ENCODE measurements around the gene SAP25.

Gene SAP25

DNA sequence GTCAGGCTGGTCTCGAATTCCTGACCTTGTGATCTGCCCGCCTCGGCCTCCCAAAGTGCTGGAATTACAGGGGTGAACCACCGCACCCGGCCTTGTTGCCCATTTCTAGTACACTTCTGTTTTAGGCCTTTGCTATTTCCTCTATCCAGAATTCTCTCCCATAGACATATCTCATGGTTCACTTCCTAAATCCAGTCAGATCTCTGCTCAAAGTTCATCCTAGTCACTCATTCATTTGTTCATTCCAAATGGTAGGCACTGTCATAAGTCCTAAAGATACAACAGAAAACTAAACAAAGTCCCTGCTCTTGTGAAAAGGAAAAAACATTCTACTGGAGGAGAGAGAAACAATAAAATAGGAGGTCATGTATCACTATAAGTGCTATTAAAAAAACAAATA, 36.3 kb upstream of the SAP25 start:
- Histone ChIP-seq H3K27me3 (peaks cover 17% of the 10 kb centered on the region; the same call in 1 of the 2 replicates), H3K9me3 (no peaks in the 10 kb centered on the region), H3K9ac (no peak overlapping the region), H3K4me1 (peaks cover 42% of the 10 kb centered on the region), H3K27ac (no peak overlapping the region), H3K36me3 (0 out of 2 replicates have a peak, but pooled peaks cover 6% of the 10 kb centered on the region), H3K4me2 (no peak overlapping the region), H3K4me3 (no peak overlapping the region), H4K20me1 (no peaks in the 10 kb centered on the region)
- TF ChIP-seq Cebpa-rat (IDR thresholded peaks at IDR 0.05) = no peak

- Histone ChIP-seq H3K27me3 (peaks cover 22% of the 10 kb centered on the region; the same call in 1 of the 2 replicates), H3K4me2 (no peak overlapping the region), H3K9ac (no peak overlapping the region), H3K4me1 (peaks cover 43% of the 10 kb centered on the region), H3K27ac (no peak overlapping the region), H4K20me1 (no peaks in the 10 kb centered on the region), H3K4me3 (no peak overlapping the region), H3K9me3 (no peaks in the 10 kb centered on the region), H3K36me3 (no peaks in the 10 kb centered on the region)
- no peak for TF ChIP-seq Cebpa-rat (IDR thresholded peaks at IDR 0.05)
These were observed 33.4 kb upstream of the SAP25 start for GRCh38 chr7:100607111-100607510.

- H3K27ac ChIP-seq = no peak overlapping the region
- peak overlapping the region; percentile 99 for H3K4me2 ChIP-seq
- no peaks in the 10 kb centered on the region for H4K20me1 ChIP-seq
- peaks cover 22% of the 10 kb centered on the region; the same call in 1 of the 2 replicates for H3K27me3 ChIP-seq
- TF ChIP-seq Cebpa-rat (IDR thresholded peaks at IDR 0.05) = no peak
- H3K36me3 ChIP-seq = no peaks in the 10 kb centered on the region
- H3K9me3 ChIP-seq = no peaks in the 10 kb centered on the region
- peaks cover 47% of the 10 kb centered on the region for H3K4me1 ChIP-seq
- peak overlapping the region; percentile 70; the same call in 1 of the 2 replicates for H3K4me3 ChIP-seq
- no peak overlapping the region for H3K9ac ChIP-seq
These were observed 32.6 kb upstream of the SAP25 start for GRCh38 chr7:100606313-100606712.

GRCh38 chr7:100604976-100605911, 31.5 kb upstream of the SAP25 start:
- Histone ChIP-seq H3K36me3 (no peaks in the 10 kb centered on the region), H3K4me2 (peak overlapping the region; percentile 99), H3K27ac (peak overlapping the region; percentile 57; the same call in 1 of the 2 replicates), H3K9me3 (no peaks in the 10 kb centered on the region), H3K9ac (peak overlapping the region; percentile 71), H3K4me3 (peak overlapping the region; percentile 70), H3K27me3 (peaks cover 22% of the 10 kb centered on the region; the same call in 1 of the 2 replicates), H4K20me1 (no peaks in the 10 kb centered on the region), H3K4me1 (peaks cover 53% of the 10 kb centered on the region)
- TF ChIP-seq Cebpa-rat (IDR thresholded peaks at IDR 0.05) = no peak

DNA sequence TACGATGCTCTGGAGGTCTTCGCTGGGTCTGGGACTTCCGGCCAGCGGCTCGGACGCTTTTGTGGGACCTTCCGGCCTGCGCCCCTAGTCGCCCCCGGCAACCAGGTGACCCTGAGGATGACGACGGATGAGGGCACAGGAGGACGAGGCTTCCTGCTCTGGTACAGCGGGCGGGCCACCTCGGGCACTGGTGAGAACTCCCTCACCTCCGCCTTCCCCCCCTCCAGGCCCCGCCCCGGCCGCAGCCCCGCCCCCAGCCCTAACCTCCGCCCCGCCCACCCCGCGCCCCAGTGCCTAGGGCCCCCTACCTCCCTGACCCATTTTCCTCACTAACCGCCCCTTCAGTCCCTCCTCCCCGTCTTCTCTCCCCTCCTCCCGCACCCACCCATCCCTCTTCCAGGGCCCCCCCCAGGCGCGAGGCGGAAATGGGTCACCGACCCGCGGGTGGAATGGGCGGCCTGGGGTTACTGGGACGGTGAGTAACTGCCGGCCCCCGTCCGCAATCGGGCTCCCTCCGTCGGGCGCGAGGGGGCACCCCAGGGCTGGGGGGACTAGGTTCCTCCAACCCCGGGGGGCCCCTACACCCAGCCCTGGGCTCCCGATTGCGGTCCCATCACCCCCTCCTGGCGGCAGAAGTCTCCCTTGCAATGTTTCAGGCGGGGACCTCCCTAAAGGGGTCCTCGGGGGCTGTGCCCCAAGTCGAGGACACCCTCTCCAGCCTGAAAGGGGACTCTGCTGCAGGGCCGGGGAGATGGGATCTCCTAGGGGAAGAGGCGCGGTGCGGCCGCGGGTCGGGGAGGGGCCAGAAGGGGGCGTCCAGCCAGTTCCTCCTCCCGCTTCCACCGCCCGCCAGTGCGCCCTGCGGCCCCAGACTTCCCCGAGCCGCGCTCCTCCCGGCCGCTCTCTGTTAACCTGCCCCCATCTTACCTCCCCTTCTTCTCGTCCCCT, 30.6 kb upstream of the SAP25 start:
- Histone ChIP-seq H3K4me1 (peaks cover 62% of the 10 kb centered on the region), H3K36me3 (no peaks in the 10 kb centered on the region), H4K20me1 (no peaks in the 10 kb centered on the region), H3K27me3 (peaks cover 22% of the 10 kb centered on the region; the same call in 1 of the 2 replicates), H3K9me3 (no peaks in the 10 kb centered on the region), H3K9ac (peak overlapping the region; percentile 71), H3K27ac (peak overlapping the region; percentile 57), H3K4me2 (peak overlapping the region; percentile 99), H3K4me3 (peak overlapping the region; percentile 70)
- no peak for TF ChIP-seq Cebpa-rat (IDR thresholded peaks at IDR 0.05)

DNA sequence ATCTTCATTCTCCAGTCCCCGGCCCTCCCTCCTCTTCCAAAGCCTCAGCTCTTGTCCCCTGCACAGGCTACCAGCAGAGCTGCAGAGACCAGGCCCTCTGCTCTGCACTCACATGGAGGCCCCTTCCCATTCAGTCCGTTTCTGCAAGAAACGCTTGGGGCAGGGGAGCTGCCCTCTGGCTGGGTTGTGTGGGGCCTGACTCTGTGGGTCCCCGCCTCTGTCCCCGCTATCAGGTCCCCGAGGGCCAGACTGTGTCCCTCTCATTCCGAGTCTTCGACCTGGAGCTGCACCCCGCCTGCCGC, 30.0 kb upstream of the SAP25 start:
- no peaks in the 10 kb centered on the region for H3K9me3 ChIP-seq
- peaks cover 68% of the 10 kb centered on the region for H3K4me1 ChIP-seq
- H3K27me3 ChIP-seq = peaks cover 22% of the 10 kb centered on the region; the same call in 1 of the 2 replicates
- no peaks in the 10 kb centered on the region for H3K36me3 ChIP-seq
- H3K27ac ChIP-seq = 0 out of 2 replicates have a peak overlapping the region, but pooled peaks have one; percentile 35
- peak overlapping the region; percentile 99 for H3K4me2 ChIP-seq
- H4K20me1 ChIP-seq = no peaks in the 10 kb centered on the region
- TF ChIP-seq Cebpa-rat (IDR thresholded peaks at IDR 0.05) = no peak
- H3K9ac ChIP-seq = peak overlapping the region; percentile 65
- peak overlapping the region; percentile 70 for H3K4me3 ChIP-seq

- Histone ChIP-seq H3K9me3 (no peaks in the 10 kb centered on the region), H3K4me1 (peaks cover 73% of the 10 kb centered on the region), H3K4me2 (peak overlapping the region; percentile 99), H3K9ac (peak overlapping the region; percentile 65), H4K20me1 (no peaks in the 10 kb centered on the region), H3K27ac (0 out of 2 replicates have a peak overlapping the region, but pooled peaks have one; percentile 35), H3K27me3 (peaks cover 22% of the 10 kb centered on the region; the same call in 1 of the 2 replicates), H3K36me3 (no peaks in the 10 kb centered on the region), H3K4me3 (peak overlapping the region; percentile 70)
- no peak for TF ChIP-seq Cebpa-rat (IDR thresholded peaks at IDR 0.05)
These were observed 29.4 kb upstream of the SAP25 start for GRCh38 chr7:100602889-100603725.

DNA sequence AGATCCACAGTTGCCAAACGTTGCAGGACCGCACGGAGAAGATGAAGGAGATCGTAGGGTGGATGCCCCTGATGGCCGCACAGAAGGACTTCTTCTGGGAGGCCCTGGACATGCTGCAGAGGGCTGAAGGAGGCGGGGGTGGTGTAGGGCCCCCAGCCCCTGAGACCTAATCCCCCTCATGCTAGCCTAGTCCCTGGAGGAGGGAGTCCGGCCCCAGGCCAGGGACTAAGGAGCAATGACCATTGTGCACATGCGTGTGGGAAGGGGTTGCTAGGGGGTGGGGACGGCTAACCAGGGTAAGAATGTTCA, 27.0 kb upstream of the SAP25 start:
- Histone ChIP-seq H4K20me1 (no peaks in the 10 kb centered on the region), H3K4me3 (no peak overlapping the region), H3K4me2 (peak overlapping the region; percentile 71), H3K27me3 (peaks cover 12% of the 10 kb centered on the region; the same call in 1 of the 2 replicates), H3K27ac (peak overlapping the region; percentile 63; the same call in 1 of the 2 replicates), H3K4me1 (peaks cover 64% of the 10 kb centered on the region), H3K36me3 (no peaks in the 10 kb centered on the region), H3K9me3 (no peaks in the 10 kb centered on the region), H3K9ac (no peak overlapping the region)
- no peak for TF ChIP-seq Cebpa-rat (IDR thresholded peaks at IDR 0.05)

Data from BLaER1 (cell line).